PC-3 (cell line): Measurements from ENCODE around the gene TNFAIP6. TPM values are rescaled to one million over a fixed set of nuclear protein-coding genes. Genes with fewer than 3 reads are reported as not detected.

Experiments used
- ATAC-seq: fragments of 200-7000 bp; cut with Tn5 transposase; 2 replicates; pipeline ENCODE4 v1.9.1; 2020; ENCODE audit warnings: mild to moderate bottlenecking, moderate library complexity
- BruUV-seq: library from RNA; stranded (reverse); fragments of 400-500 nt; replicated peaks from 2 replicates; lab custom pipeline; 2021; lab: Mats Ljungman, UMichigan
- CTCF ChIA-PET: fragments of 300-600 bp; sonication (Branson Sonifier 250); formaldehyde crosslinking; loops from one replicate; lab custom pipeline; 2022; ENCODE audit warnings: antibody characterized with exemption; lab: Charles Lee
- POLR2A ChIA-PET: fragments of 300-600 bp; sonication (Branson Sonifier 250); formaldehyde crosslinking; loops from one replicate; lab custom pipeline; 2022; ENCODE audit warnings: antibody characterized with exemption; ENCODE audit not compliant: unreplicated experiment; lab: Charles Lee
- DNase-seq: peaks from one replicate; pipeline ENCODE4 v3.0.0-alpha.2; 2015
- H2AFZ ChIP-seq: fragments of 300-600 bp; sonication (generic); 2 replicates; pipeline ENCODE4 v1.6.0; 2016; ENCODE audit warnings: antibody characterized with exemption, low read length
- H3F3A ChIP-seq: fragments of 300-600 bp; sonication (generic); one replicate; pipeline ENCODE4 v1.6.0; 2017; ENCODE audit warnings: antibody characterized with exemption, low read length, control low read depth, mild to moderate bottlenecking; ENCODE audit not compliant: unreplicated experiment
- H3K27ac ChIP-seq: fragments of 300-600 bp; sonication (generic); 2 replicates; pipeline ENCODE4 v1.5.1; 2016; ENCODE audit warnings: mild to moderate bottlenecking, low read length
- H3K27me3 ChIP-seq: fragments of 300-600 bp; sonication (generic); 2 replicates; pipeline ENCODE4 v1.6.1; 2016; ENCODE audit warnings: low read length, mixed read lengths
- H3K36me3 ChIP-seq: fragments of 300-600 bp; sonication (generic); 2 replicates; pipeline ENCODE4 v1.6.1; 2016; ENCODE audit warnings: low read depth, mixed run types, low read length, mixed read lengths
- H3K4me1 ChIP-seq: fragments of 300-600 bp; sonication (generic); 2 replicates; pipeline ENCODE4 v1.5.1; 2016; ENCODE audit warnings: low read length; ENCODE audit not compliant: insufficient read depth
- H3K4me2 ChIP-seq: fragments of 300-600 bp; sonication (generic); 2 replicates; pipeline ENCODE4 v1.6.0; 2016; ENCODE audit warnings: low read length
- H3K4me3 ChIP-seq: fragments of 300-600 bp; sonication (generic); 2 replicates; pipeline ENCODE4 v1.5.1; 2016; ENCODE audit warnings: mild to moderate bottlenecking, low read length, mixed read lengths
- H3K79me2 ChIP-seq: fragments of 300-600 bp; sonication (generic); 2 replicates; pipeline ENCODE4 v1.6.1; 2017; ENCODE audit warnings: low read length, mixed read lengths
- H3K9ac ChIP-seq: fragments of 300-600 bp; sonication (generic); 2 replicates; pipeline ENCODE4 v1.6.0; 2016; ENCODE audit warnings: mild to moderate bottlenecking, low read length
- H3K9me2 ChIP-seq: fragments of 300-600 bp; sonication (generic); replicated peaks from 2 replicates; pipeline ENCODE4 v1.6.1; 2016; ENCODE audit warnings: mixed run types, low read length, mixed read lengths
- H3K9me3 ChIP-seq: fragments of 300-600 bp; sonication (generic); 2 replicates; pipeline ENCODE4 v1.6.1; 2016; ENCODE audit warnings: low read length, mixed read lengths
- H4K20me1 ChIP-seq: fragments of 300-600 bp; sonication (generic); 2 replicates; pipeline ENCODE4 v1.6.1; 2016; ENCODE audit warnings: low read length, mixed read lengths
- EZH2 ChIP-seq: fragments of 300-600 bp; sonication (generic); IDR thresholded peaks from one replicate; pipeline ENCODE4 v1.6.1; 2017; ENCODE audit warnings: antibody characterized with exemption, mild to moderate bottlenecking, low read length; ENCODE audit not compliant: unreplicated experiment
- EZH2phosphoT487 ChIP-seq: fragments of 300-600 bp; sonication (generic); IDR thresholded peaks from 2 replicates; pipeline ENCODE4 v1.6.1; 2018; ENCODE audit warnings: mild to moderate bottlenecking, antibody characterized with exemption, low read length, borderline replicate concordance
- intact Hi-C: fragments of 100-400 bp; cut with micrococcal nuclease; formaldehyde crosslinking; loops from 2 replicates; pipeline ENCODE4 v1.9.0; 2023
- total RNA-seq: library from RNA; depleted of rRNA; stranded (reverse); fragments of >200 nt; gene quantifications from 2 replicates; pipeline ENCODE4 v1.2.3, GENCODE V29; 2014
- TF ChIP-seq, protein P1 (sequence below): fragments of 300-600 bp; sonication (generic); conservative IDR thresholded peaks from 2 replicates; pipeline ENCODE4 v1.5.1; 2017; ENCODE audit warnings: antibody characterized with exemption, low read depth, mild to moderate bottlenecking, low read length

TNFAIP6 gene
- total RNA-seq, 1 experiment from 2014 or later, result not detected

DNA sequence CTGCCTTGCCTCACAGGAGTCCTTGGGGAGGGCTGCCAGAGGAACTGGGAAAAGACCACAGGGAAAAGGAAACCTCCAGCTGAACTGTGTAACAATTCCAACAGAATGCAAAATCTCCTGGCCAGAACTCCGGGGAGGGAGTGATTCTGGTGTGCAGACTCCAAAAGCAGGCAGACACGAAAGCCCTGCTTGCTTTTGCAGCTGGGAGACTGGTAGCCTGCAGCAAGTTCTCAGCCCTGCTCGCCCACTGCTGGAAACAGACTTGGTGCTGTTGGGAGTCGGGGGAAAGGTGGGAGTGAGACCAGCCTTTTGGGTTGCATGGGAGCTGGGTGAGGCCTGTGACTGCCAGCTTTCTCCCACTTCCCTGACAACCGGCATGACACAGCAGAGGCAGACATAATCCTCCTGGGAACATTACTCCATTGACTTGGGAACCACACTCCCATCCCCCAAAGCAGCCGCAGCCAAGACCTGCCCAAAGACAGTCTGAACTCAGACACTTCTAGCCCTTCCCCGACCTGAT, 42.0 kb upstream of the TNFAIP6 start:
- CTCF ChIA-PET, result no interaction called here
- H3K27me3 ChIP-seq, result no peaks in the 10 kb centered on the region
- no peaks in the 10 kb centered on the region for H3K9me3 ChIP-seq
- ATAC-seq, result no peak
- no peaks in the 10 kb centered on the region for H4K20me1 ChIP-seq
- DNase-seq, result no peak
- intact Hi-C loops, result no loop called here
- H3K4me2 ChIP-seq, result no peak overlapping the region
- H3K4me3 ChIP-seq, result no peak overlapping the region
- H3K36me3 ChIP-seq, result no peaks in the 10 kb centered on the region
- H2AFZ ChIP-seq, result no peak overlapping the region
- no peaks in the 10 kb centered on the region for H3K79me2 ChIP-seq
- TF ChIP-seq EZH2 (no peak), EZH2phosphoT487 (no peak)
- TF ChIP-seq, protein P1, sequence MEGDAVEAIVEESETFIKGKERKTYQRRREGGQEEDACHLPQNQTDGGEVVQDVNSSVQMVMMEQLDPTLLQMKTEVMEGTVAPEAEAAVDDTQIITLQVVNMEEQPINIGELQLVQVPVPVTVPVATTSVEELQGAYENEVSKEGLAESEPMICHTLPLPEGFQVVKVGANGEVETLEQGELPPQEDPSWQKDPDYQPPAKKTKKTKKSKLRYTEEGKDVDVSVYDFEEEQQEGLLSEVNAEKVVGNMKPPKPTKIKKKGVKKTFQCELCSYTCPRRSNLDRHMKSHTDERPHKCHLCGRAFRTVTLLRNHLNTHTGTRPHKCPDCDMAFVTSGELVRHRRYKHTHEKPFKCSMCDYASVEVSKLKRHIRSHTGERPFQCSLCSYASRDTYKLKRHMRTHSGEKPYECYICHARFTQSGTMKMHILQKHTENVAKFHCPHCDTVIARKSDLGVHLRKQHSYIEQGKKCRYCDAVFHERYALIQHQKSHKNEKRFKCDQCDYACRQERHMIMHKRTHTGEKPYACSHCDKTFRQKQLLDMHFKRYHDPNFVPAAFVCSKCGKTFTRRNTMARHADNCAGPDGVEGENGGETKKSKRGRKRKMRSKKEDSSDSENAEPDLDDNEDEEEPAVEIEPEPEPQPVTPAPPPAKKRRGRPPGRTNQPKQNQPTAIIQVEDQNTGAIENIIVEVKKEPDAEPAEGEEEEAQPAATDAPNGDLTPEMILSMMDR, result no peak
- no TSS peak for BruUV-seq
- POLR2A ChIA-PET, result no interaction called here
- no peaks in the 10 kb centered on the region for H3F3A ChIP-seq
- no peaks in the 10 kb centered on the region for H3K4me1 ChIP-seq
- no peaks in the 10 kb centered on the region for H3K9me2 ChIP-seq
- no peak overlapping the region for H3K27ac ChIP-seq
- no peak overlapping the region for H3K9ac ChIP-seq

DNA sequence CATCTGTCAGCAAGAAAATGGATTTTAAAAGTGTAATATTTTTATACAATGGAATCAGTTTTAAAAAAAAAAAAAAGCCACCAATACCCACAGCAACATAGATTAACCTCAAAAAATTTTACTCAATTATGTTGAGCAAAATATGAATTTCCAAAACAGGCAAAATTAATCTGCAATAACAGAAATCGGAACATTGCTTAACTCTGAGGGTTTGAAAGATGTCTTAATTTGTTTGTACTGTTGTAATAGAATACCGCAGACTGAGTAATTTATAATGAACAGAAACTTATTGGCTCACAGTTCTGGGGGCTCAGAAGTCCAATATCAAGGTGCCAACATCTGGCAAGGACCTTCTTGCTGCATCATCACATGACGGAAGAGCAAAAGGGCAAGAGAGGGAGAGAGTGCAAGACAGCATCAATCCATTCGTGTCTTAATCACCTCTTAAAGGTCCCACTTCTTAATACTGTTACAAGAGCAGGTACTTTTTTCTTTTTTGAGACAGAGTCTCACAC, 31.8 kb upstream of the TNFAIP6 start:
- Histone ChIP-seq H3K9ac (no peak overlapping the region), H3F3A (no peaks in the 10 kb centered on the region), H3K4me2 (no peak overlapping the region), H4K20me1 (no peaks in the 10 kb centered on the region), H3K4me3 (no peak overlapping the region), H3K79me2 (no peaks in the 10 kb centered on the region), H3K9me2 (no peaks in the 10 kb centered on the region), H3K27me3 (no peaks in the 10 kb centered on the region), H3K4me1 (no peaks in the 10 kb centered on the region), H2AFZ (no peak overlapping the region), H3K36me3 (no peaks in the 10 kb centered on the region), H3K27ac (no peak overlapping the region), H3K9me3 (no peaks in the 10 kb centered on the region)
- ChIA-PET POLR2A (no interaction called here), CTCF (no interaction called here)
- ATAC-seq (no peak), DNase-seq (no peak)
- TF ChIP-seq, protein P1, result no peak
- no peak for TF ChIP-seq EZH2phosphoT487
- TF ChIP-seq EZH2, result no peak
- intact Hi-C loops, result no loop called here
- no TSS peak for BruUV-seq

DNA sequence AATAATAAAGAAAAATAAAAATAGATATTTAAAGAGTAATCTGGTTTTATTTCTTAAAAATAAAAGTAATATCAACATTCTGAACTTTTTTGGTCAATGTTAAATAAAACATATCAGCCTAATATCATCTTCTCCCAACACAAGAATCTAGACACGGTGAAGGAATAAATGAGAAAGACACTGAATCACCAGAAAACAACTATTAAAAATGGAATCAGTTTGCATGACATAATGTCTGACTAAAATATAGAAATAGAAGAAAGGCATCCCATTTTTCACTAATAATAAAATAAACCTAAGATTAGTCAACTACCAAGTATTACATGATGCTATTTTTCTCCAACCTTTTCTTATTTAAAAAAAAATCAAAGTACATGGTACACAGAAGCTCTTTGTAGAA, 30.8 kb upstream of the TNFAIP6 start:
- Histone ChIP-seq H3K27ac (no peak overlapping the region), H3K9ac (no peak overlapping the region), H3K9me3 (no peaks in the 10 kb centered on the region), H4K20me1 (no peaks in the 10 kb centered on the region), H2AFZ (no peak overlapping the region), H3K4me3 (no peak overlapping the region), H3K4me1 (no peaks in the 10 kb centered on the region), H3K27me3 (no peaks in the 10 kb centered on the region), H3K9me2 (no peaks in the 10 kb centered on the region), H3F3A (no peaks in the 10 kb centered on the region), H3K4me2 (no peak overlapping the region), H3K79me2 (no peaks in the 10 kb centered on the region), H3K36me3 (no peaks in the 10 kb centered on the region)
- DNase-seq (no peak), ATAC-seq (no peak)
- intact Hi-C loops, result no loop called here
- POLR2A ChIA-PET, result no interaction called here
- CTCF ChIA-PET, result no interaction called here
- no peak for TF ChIP-seq EZH2
- TF ChIP-seq, protein P1, result no peak
- no peak for TF ChIP-seq EZH2phosphoT487
- no TSS peak for BruUV-seq
